Ovary (tissue), 3 donors: Measurements from ENCODE around the gene P4HA3.

Experiments
- EP300 ChIP-seq: sonication (generic); formaldehyde crosslinking; IDR thresholded peaks from one replicate; pipeline ENCODE4 v1.6.1; 2017; ENCODE audit warnings: antibody characterized with exemption
- POLR2A ChIP-seq: fragments of 450-650 bp; IDR thresholded peaks from one replicate; pipeline ENCODE4 v1.6.1; 2017; ENCODE audit warnings: antibody characterized with exemption, mild to moderate bottlenecking, moderate library complexity
- TF ChIP-seq, protein P1 (sequence below), 3 donors: fragments of 450-650 bp in 2 of 3; fragments of 200-600 bp in 1 of 3; IDR thresholded peaks; one replicate each; pipeline versions ENCODE4 v1.5.1 to v1.8.0; 2016 to 2022; ENCODE audit warnings: antibody characterized with exemption in 3 of 3, mild to moderate bottlenecking in 1 of 3
- donor health status: DM: no; HTN: no; CAD: no.

DNA sequence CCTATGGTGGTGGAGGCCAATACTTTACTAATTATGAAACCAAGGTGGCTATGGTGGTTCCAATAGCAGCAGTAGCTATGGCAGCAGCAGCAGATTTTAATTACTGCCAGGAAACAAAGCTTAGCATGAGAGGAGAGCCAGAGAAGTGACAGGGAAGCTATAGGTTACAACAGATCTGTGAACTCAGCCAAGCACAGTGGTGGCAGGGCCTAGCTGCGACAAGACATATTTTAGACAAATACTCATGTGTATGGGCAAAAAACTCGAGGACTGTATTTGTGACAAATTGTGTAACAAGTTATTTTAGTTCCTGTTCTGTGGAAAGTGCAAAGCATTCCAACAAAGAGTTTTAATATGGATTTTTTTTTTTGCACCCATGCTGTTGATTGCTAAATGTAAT lies 44.2 kb upstream of the P4HA3 start:
- no peak for TF ChIP-seq POLR2A
- TF ChIP-seq, protein P1, sequence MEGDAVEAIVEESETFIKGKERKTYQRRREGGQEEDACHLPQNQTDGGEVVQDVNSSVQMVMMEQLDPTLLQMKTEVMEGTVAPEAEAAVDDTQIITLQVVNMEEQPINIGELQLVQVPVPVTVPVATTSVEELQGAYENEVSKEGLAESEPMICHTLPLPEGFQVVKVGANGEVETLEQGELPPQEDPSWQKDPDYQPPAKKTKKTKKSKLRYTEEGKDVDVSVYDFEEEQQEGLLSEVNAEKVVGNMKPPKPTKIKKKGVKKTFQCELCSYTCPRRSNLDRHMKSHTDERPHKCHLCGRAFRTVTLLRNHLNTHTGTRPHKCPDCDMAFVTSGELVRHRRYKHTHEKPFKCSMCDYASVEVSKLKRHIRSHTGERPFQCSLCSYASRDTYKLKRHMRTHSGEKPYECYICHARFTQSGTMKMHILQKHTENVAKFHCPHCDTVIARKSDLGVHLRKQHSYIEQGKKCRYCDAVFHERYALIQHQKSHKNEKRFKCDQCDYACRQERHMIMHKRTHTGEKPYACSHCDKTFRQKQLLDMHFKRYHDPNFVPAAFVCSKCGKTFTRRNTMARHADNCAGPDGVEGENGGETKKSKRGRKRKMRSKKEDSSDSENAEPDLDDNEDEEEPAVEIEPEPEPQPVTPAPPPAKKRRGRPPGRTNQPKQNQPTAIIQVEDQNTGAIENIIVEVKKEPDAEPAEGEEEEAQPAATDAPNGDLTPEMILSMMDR (IDR thresholded peaks at IDR 0.05) = no peak
- no peak for TF ChIP-seq EP300
